ENCODE data around the gene HIP1.

GRCh38 chr7:75536940-75537538 is 201.7 kb downstream of the HIP1 start:
- TF ChIP-seq CTCF (IDR thresholded peaks at IDR 0.05) (no peak), POLR2A (IDR thresholded peaks at IDR 0.05; ENCODE audit: low read depth) (no peak)

Data from esophagus muscularis mucosa (tissue), 3 donors.